A549 (cell line): ENCODE results near the gene ASMTL.

Source experiments
- CEBPB ChIP-seq, 2 experiments: fragments of >200 bp in 1 of 2; sonication (Bioruptor Twin) in 1 of 2; formaldehyde crosslinking in 1 of 2; IDR thresholded peaks; 2 replicates each; pipeline ENCODE4 v1.6.1; 2012 to 2016
- MAZ ChIP-seq: fragments of 150-350 bp; IDR thresholded peaks from 2 replicates; pipeline ENCODE4 v1.6.1; 2014; ENCODE audit warnings: antibody characterized with exemption, low read depth, low read length, borderline replicate concordance
- NR3C1 ChIP-seq: fragments of >200 bp; sonication (Bioruptor Twin); formaldehyde crosslinking; IDR thresholded peaks from 3 replicates; pipeline ENCODE4 v1.6.1; 2017
- PHF8 ChIP-seq: fragments of 200-600 bp; sonication (generic); IDR thresholded peaks from 2 replicates; pipeline ENCODE4 v1.6.1; 2016; ENCODE audit warnings: low read depth, mild to moderate bottlenecking, antibody characterized with exemption, moderate library complexity, borderline replicate concordance
- POLR2A ChIP-seq: IDR thresholded peaks from 2 replicates; pipeline ENCODE4 v1.6.1; 2012; ENCODE audit warnings: mild to moderate bottlenecking, low read length
- RARB ChIP-seq: fragments of 250-450 bp; sonication (Bioruptor Pico); IDR thresholded peaks from 2 replicates; pipeline ENCODE4 v1.8.0; 2021; ENCODE audit warnings: mild to moderate bottlenecking, moderate library complexity
- RNF2 ChIP-seq: fragments of 200-600 bp; sonication (generic); IDR thresholded peaks from 2 replicates; pipeline ENCODE4 v1.6.1; 2016; ENCODE audit warnings: low read depth, mild to moderate bottlenecking, antibody characterized with exemption, moderate library complexity, borderline replicate concordance
- SREBF2 ChIP-seq: fragments of 450-650 bp; IDR thresholded peaks from 2 replicates; pipeline ENCODE4 v1.6.1; 2014; ENCODE audit warnings: mild to moderate bottlenecking, moderate library complexity
- TF ChIP-seq, protein P1 (sequence below): fragments of >200 bp; sonication (Bioruptor Twin); formaldehyde crosslinking; IDR thresholded peaks from 3 replicates; pipeline ENCODE4 v1.5.1; 2016
- TF ChIP-seq, protein P2 (sequence below): IDR thresholded peaks from 2 replicates; pipeline ENCODE4 v1.6.1; 2012
- TF ChIP-seq, protein P3 (sequence below): IDR thresholded peaks from 2 replicates; pipeline ENCODE4 v1.6.1; 2012
- TF ChIP-seq, protein P4 (sequence below): fragments of 200-600 bp; sonication (generic); IDR thresholded peaks from 2 replicates; pipeline ENCODE4 v1.6.1; 2016; ENCODE audit warnings: antibody characterized with exemption, mild to moderate bottlenecking, moderate library complexity

DNA sequence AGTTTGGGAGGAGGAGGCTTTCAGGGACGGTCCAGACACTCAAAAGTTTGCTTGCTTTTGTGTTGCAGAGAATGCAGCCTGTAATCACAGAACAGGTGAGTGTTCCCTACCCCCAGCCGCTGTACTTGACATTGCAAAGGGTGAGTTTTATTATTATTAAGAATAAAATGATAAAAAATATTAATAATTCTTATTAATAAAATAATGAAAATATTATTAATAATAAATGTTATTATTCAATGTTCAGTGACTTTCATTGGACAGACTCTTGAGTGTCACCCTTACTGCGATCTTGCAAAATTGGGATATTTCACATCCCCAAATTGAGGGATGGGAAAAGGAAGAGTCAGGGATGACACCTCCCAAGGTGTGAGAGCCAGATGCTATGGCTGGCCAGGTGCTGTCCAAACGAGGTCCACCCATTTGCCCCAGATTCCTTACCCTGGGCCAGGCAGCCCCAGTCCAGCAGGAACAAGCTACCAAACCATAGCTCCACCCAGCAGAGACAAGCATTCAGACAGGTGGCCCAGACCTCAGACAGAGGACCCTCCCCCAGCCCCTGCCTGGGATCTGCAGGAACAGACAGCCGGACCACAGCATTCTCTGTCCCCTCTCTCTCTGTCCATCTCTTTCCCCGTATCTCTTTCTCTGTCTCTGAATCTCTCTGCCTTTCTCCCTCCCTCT lies 93.8 kb downstream of the ASMTL start:
- TF ChIP-seq, protein P1, sequence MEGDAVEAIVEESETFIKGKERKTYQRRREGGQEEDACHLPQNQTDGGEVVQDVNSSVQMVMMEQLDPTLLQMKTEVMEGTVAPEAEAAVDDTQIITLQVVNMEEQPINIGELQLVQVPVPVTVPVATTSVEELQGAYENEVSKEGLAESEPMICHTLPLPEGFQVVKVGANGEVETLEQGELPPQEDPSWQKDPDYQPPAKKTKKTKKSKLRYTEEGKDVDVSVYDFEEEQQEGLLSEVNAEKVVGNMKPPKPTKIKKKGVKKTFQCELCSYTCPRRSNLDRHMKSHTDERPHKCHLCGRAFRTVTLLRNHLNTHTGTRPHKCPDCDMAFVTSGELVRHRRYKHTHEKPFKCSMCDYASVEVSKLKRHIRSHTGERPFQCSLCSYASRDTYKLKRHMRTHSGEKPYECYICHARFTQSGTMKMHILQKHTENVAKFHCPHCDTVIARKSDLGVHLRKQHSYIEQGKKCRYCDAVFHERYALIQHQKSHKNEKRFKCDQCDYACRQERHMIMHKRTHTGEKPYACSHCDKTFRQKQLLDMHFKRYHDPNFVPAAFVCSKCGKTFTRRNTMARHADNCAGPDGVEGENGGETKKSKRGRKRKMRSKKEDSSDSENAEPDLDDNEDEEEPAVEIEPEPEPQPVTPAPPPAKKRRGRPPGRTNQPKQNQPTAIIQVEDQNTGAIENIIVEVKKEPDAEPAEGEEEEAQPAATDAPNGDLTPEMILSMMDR: no peak
- TF ChIP-seq CEBPB (IDR thresholded peaks at IDR 0.05) (no peak), RNF2 (no peak), POLR2A (no peak), SREBF2 (no peak), MAZ (no peak), RARB (CRISPR knock-in tag) (no peak), NR3C1 (no peak), PHF8 (no peak)
- TF ChIP-seq, protein P2, sequence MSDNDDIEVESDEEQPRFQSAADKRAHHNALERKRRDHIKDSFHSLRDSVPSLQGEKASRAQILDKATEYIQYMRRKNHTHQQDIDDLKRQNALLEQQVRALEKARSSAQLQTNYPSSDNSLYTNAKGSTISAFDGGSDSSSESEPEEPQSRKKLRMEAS: no peak
- TF ChIP-seq, protein P3, sequence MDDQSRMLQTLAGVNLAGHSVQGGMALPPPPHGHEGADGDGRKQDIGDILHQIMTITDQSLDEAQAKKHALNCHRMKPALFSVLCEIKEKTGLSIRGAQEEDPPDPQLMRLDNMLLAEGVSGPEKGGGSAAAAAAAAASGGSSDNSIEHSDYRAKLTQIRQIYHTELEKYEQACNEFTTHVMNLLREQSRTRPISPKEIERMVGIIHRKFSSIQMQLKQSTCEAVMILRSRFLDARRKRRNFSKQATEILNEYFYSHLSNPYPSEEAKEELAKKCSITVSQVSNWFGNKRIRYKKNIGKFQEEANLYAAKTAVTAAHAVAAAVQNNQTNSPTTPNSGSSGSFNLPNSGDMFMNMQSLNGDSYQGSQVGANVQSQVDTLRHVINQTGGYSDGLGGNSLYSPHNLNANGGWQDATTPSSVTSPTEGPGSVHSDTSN: no peak
- TF ChIP-seq, protein P4, sequence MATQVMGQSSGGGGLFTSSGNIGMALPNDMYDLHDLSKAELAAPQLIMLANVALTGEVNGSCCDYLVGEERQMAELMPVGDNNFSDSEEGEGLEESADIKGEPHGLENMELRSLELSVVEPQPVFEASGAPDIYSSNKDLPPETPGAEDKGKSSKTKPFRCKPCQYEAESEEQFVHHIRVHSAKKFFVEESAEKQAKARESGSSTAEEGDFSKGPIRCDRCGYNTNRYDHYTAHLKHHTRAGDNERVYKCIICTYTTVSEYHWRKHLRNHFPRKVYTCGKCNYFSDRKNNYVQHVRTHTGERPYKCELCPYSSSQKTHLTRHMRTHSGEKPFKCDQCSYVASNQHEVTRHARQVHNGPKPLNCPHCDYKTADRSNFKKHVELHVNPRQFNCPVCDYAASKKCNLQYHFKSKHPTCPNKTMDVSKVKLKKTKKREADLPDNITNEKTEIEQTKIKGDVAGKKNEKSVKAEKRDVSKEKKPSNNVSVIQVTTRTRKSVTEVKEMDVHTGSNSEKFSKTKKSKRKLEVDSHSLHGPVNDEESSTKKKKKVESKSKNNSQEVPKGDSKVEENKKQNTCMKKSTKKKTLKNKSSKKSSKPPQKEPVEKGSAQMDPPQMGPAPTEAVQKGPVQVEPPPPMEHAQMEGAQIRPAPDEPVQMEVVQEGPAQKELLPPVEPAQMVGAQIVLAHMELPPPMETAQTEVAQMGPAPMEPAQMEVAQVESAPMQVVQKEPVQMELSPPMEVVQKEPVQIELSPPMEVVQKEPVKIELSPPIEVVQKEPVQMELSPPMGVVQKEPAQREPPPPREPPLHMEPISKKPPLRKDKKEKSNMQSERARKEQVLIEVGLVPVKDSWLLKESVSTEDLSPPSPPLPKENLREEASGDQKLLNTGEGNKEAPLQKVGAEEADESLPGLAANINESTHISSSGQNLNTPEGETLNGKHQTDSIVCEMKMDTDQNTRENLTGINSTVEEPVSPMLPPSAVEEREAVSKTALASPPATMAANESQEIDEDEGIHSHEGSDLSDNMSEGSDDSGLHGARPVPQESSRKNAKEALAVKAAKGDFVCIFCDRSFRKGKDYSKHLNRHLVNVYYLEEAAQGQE: no peak
